ENCODE data around the gene TMEM91. TPM values are rescaled to one million over a fixed set of nuclear protein-coding genes. Genes with fewer than 3 reads are reported as not detected.

Gene TMEM91
- total RNA-seq, 1 experiment from 2014 or later = 5.3 TPM

DNA sequence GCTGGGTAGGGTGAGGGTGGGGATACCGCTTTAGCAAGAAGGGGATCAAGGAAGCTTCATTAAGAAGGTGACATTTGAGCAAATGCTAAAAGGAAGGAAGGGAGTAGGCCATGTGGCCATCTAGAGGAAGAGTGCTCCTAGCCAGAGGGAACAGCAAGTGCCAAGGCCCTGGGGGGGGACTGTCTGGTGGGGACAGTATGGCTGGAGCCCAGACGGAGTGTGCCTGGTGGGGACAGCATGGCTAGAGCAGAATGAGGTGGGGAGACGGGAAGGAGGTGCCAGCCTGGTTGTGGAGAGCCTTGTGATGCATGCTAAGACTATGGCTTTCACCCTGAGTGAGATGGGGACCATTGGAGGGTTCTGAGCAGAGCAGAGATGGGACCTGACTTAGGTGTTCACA is 20.5 kb upstream of the TMEM91 start (continued):
- TF ChIP-seq, protein P1, sequence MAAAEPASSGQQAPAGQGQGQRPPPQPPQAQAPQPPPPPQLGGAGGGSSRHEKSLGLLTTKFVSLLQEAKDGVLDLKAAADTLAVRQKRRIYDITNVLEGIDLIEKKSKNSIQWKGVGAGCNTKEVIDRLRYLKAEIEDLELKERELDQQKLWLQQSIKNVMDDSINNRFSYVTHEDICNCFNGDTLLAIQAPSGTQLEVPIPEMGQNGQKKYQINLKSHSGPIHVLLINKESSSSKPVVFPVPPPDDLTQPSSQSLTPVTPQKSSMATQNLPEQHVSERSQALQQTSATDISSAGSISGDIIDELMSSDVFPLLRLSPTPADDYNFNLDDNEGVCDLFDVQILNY (CRISPR knock-in tag; IDR thresholded peaks at IDR 0.05) = no peak
- TF ChIP-seq ATF3 (CRISPR knock-in tag; conservative IDR thresholded peaks at IDR 0.05) = no peak
- TF ChIP-seq USF2 (CRISPR knock-in tag; IDR thresholded peaks at IDR 0.05) = no peak
- no peak for TF ChIP-seq ZNF232 (CRISPR knock-in tag; IDR thresholded peaks at IDR 0.05)
- no peak for TF ChIP-seq IRF2 (CRISPR knock-in tag; IDR thresholded peaks at IDR 0.05; ENCODE audit: borderline replicate concordance, low read depth)
- no peak for TF ChIP-seq MYBL2 (CRISPR knock-in tag; IDR thresholded peaks at IDR 0.05)
- TF ChIP-seq ZNF121 (CRISPR knock-in tag; IDR thresholded peaks at IDR 0.05) = no peak
- no peak for TF ChIP-seq CDX4 (CRISPR knock-in tag; IDR thresholded peaks at IDR 0.05; ENCODE audit: borderline replicate concordance)

DNA sequence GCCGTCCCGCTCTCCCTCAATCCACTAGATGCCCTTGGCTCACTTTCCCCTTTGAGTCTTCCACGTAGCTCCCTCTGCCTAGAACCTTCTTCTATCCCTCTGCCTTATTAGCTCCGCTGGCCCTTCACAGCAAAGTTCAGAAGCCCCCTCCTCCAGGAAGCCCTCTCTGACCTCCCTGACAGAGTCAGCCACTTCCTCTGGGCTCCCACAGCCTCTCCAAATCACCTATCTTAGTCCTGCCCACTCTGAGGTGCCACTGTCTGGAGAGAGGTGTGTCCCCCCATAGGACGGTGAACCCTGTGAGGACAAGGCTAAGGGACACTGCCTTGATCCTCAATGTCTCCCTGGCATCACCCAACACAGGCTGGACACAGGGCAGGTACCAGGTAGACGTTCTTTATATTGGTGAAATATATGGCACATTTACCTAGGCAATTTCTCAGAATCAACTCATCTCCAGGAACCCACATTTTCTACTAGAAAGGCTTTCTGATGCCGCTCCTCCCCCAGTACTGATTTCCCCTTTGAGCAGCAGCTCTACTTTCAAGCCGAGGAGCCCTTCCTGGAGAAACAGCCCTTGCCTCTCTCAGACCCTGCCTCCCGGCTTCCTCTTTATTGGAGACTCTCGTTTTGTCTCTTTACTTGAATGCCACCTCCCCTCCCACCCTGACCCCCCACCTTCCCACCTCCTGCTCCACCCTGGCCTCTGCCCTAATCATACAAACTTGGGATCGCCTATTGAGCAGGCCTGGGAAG is 19.2 kb upstream of the TMEM91 start:
- ChIA-PET POLR2A (no interaction called here), CTCF (interaction anchor here (1.0 to 6.2 kb wide), 4 partner anchors 9 to 31 kb away, joined by 3 to 44 read pairs (median 4); no protein-coding TSS in a partner anchor)
- Mint-ChIP-seq H3K4me1 (peaks cover 5% of the 10 kb centered on the region), H3K9me3 (no peaks in the 10 kb centered on the region), H3K27ac (no peak overlapping the region), H3K27me3 (ENCODE audit: low read depth) (peaks cover 23% of the 10 kb centered on the region), H3K4me3 (no peak overlapping the region), H3K36me3 (no peaks in the 10 kb centered on the region)
- DNase-seq (ENCODE audit: low spot score) = no peak
- no peak for TF ChIP-seq MAX (CRISPR knock-in tag; IDR thresholded peaks at IDR 0.05)
- TF ChIP-seq MYBL2 (CRISPR knock-in tag; IDR thresholded peaks at IDR 0.05) = no peak
- TF ChIP-seq ZNF396 (CRISPR knock-in tag; IDR thresholded peaks at IDR 0.05; ENCODE audit: borderline replicate concordance) = no peak
- no peak for TF ChIP-seq TCF7 (CRISPR knock-in tag; IDR thresholded peaks at IDR 0.05; ENCODE audit: low read depth)
- TF ChIP-seq ESRRA (CRISPR knock-in tag; IDR thresholded peaks at IDR 0.05; ENCODE audit: borderline replicate concordance) = no peak
- no peak for TF ChIP-seq FOXK1 (CRISPR knock-in tag; IDR thresholded peaks at IDR 0.05)
- no peak for TF ChIP-seq ZNF423 (CRISPR knock-in tag; IDR thresholded peaks at IDR 0.05)
- no peak for TF ChIP-seq JUN (CRISPR knock-in tag; IDR thresholded peaks at IDR 0.05)
- no peak for ATAC-seq

DNA sequence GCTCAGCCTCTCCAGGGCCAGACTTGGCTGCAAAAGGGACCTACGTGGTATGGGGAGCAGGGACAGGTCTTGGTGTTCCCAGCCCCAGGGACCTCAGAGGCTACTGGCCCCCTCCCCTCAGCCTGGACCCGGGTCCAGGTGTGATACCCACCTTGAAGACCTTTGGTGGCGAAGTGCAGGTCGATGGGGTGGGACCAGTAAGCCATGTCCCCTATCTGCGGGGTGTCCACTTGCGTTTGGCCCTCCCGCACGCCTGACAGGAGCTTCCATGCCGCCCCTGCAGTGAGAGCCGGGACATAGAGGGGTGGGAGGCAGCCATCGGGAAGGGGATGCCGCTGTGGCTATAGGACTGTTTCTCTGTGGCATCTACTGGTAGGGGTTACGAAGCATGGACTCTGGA is 18.6 kb upstream of the TMEM91 start:
- TF ChIP-seq ZNF416 (CRISPR knock-in tag; IDR thresholded peaks at IDR 0.05) (no peak), CREM (CRISPR knock-in tag; IDR thresholded peaks at IDR 0.05) (no peak), SMAD4 (CRISPR knock-in tag; IDR thresholded peaks at IDR 0.05) (no peak), NR3C1 (CRISPR knock-in tag; conservative IDR thresholded peaks at IDR 0.05; ENCODE audit: low read depth) (no peak), CBFB (CRISPR knock-in tag; IDR thresholded peaks at IDR 0.05; ENCODE audit: low read depth) (no peak), ZNF396 (CRISPR knock-in tag; IDR thresholded peaks at IDR 0.05; ENCODE audit: borderline replicate concordance) (no peak)
- TF ChIP-seq, protein P2, sequence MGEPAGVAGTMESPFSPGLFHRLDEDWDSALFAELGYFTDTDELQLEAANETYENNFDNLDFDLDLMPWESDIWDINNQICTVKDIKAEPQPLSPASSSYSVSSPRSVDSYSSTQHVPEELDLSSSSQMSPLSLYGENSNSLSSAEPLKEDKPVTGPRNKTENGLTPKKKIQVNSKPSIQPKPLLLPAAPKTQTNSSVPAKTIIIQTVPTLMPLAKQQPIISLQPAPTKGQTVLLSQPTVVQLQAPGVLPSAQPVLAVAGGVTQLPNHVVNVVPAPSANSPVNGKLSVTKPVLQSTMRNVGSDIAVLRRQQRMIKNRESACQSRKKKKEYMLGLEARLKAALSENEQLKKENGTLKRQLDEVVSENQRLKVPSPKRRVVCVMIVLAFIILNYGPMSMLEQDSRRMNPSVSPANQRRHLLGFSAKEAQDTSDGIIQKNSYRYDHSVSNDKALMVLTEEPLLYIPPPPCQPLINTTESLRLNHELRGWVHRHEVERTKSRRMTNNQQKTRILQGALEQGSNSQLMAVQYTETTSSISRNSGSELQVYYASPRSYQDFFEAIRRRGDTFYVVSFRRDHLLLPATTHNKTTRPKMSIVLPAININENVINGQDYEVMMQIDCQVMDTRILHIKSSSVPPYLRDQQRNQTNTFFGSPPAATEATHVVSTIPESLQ (CRISPR knock-in tag; IDR thresholded peaks at IDR 0.05) = no peak
- TF ChIP-seq, protein P3, sequence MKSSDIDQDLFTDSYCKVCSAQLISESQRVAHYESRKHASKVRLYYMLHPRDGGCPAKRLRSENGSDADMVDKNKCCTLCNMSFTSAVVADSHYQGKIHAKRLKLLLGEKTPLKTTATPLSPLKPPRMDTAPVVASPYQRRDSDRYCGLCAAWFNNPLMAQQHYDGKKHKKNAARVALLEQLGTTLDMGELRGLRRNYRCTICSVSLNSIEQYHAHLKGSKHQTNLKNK (CRISPR knock-in tag; IDR thresholded peaks at IDR 0.05) = no peak
- DNase-seq (ENCODE audit: low spot score) = no peak
- Mint-ChIP-seq H3K4me1 (peaks cover 3% of the 10 kb centered on the region; the same call in 1 of the 2 replicates), H3K36me3 (no peaks in the 10 kb centered on the region), H3K9me3 (no peaks in the 10 kb centered on the region), H3K4me3 (no peak overlapping the region), H3K27ac (no peak overlapping the region), H3K27me3 (ENCODE audit: low read depth) (peaks cover 17% of the 10 kb centered on the region)
- ChIA-PET POLR2A (no interaction called here), CTCF (interaction anchor here (1.0 to 1.3 kb wide), 2 partner anchors 8 to 9 kb away, joined by 3 read pairs; no protein-coding TSS in a partner anchor)
- no peak for ATAC-seq

Data from WTC11 (cell line).